HepG2 (cell line): ENCODE data around the gene NECTIN2. TPM values are rescaled to one million over a fixed set of nuclear protein-coding genes. Genes with fewer than 3 reads are reported as not detected.

Experiments
- ARID3A ChIP-seq: IDR thresholded peaks from 2 replicates; pipeline ENCODE4 v1.6.1; 2012; ENCODE audit warnings: low read depth, low read length, improper control_type of control experiment
- DMAP1 ChIP-seq: IDR thresholded peaks from 2 replicates; pipeline ENCODE4 v1.6.1; 2016
- FIP1L1 ChIP-seq: fragments of 200-400 bp; formaldehyde crosslinking; IDR thresholded peaks from 2 replicates; pipeline ENCODE4 v1.6.1; 2018; ENCODE audit warnings: low read depth, mild to moderate bottlenecking, low read length, moderate library complexity, borderline replicate concordance; ENCODE audit not compliant: insufficient read depth
- GTF2F1 ChIP-seq: fragments of 150-350 bp; IDR thresholded peaks from 2 replicates; pipeline ENCODE4 v1.6.1; 2014; ENCODE audit warnings: low read length
- HCFC1 ChIP-seq: fragments of 150-350 bp; IDR thresholded peaks from 2 replicates; pipeline ENCODE4 v1.6.1; 2014; ENCODE audit warnings: low read depth, low read length
- HNF4A ChIP-seq: sonication (generic); formaldehyde crosslinking; IDR thresholded peaks from 2 replicates; pipeline ENCODE4 v1.4.0; 2020; ENCODE audit warnings: missing genetic modification reagents
- KDM5A ChIP-seq: fragments of 200-600 bp; sonication (generic); IDR thresholded peaks from 2 replicates; pipeline ENCODE4 v1.7.0; 2018; ENCODE audit warnings: antibody characterized with exemption, mild to moderate bottlenecking, low read length, borderline replicate concordance
- KLF11 ChIP-seq: IDR thresholded peaks from 2 replicates; pipeline ENCODE4 v1.6.1; 2016; ENCODE audit warnings: missing compliant biosample characterization
- ONECUT2 ChIP-seq: sonication (generic); formaldehyde crosslinking; IDR thresholded peaks from 2 replicates; pipeline ENCODE4 v1.4.0; 2020; ENCODE audit warnings: missing genetic modification reagents
- PRDM10 ChIP-seq: sonication (generic); formaldehyde crosslinking; IDR thresholded peaks from 2 replicates; pipeline ENCODE4 v1.4.0; 2020; ENCODE audit warnings: low read depth, missing genetic modification reagents
- SMAD3 ChIP-seq: sonication (generic); formaldehyde crosslinking; IDR thresholded peaks from 2 replicates; pipeline ENCODE4 v1.4.0; 2020; ENCODE audit warnings: missing genetic modification reagents
- SP140L ChIP-seq: sonication (generic); formaldehyde crosslinking; IDR thresholded peaks from 2 replicates; pipeline ENCODE4 v1.4.0; 2020; ENCODE audit warnings: missing genetic modification reagents, borderline replicate concordance
- SRSF9 ChIP-seq: fragments of 200-400 bp; formaldehyde crosslinking; IDR thresholded peaks from 2 replicates; pipeline ENCODE4 v1.6.1; 2018; ENCODE audit warnings: borderline replicate concordance, mild to moderate bottlenecking, low read depth, low read length; ENCODE audit not compliant: insufficient read depth, poor library complexity, severe bottlenecking
- SSRP1 ChIP-seq: IDR thresholded peaks from 2 replicates; pipeline ENCODE4 v1.6.1; 2016; ENCODE audit warnings: control low read depth
- STAT6 ChIP-seq: sonication (generic); formaldehyde crosslinking; IDR thresholded peaks from 2 replicates; pipeline ENCODE4 v1.4.0; 2020; ENCODE audit warnings: missing genetic modification reagents, mild to moderate bottlenecking, borderline replicate concordance
- ZNF121 ChIP-seq: sonication (generic); formaldehyde crosslinking; IDR thresholded peaks from 2 replicates; pipeline ENCODE4 v1.5.0; 2020; ENCODE audit warnings: mild to moderate bottlenecking, missing genetic modification reagents
- ZNF460 ChIP-seq: sonication (generic); formaldehyde crosslinking; IDR thresholded peaks from 2 replicates; pipeline ENCODE4 v1.5.1; 2020; ENCODE audit warnings: missing genetic modification reagents, mild to moderate bottlenecking, borderline replicate concordance
- ZNF563 ChIP-seq: sonication (generic); formaldehyde crosslinking; IDR thresholded peaks from 2 replicates; pipeline ENCODE4 v1.8.0; 2022; ENCODE audit warnings: mild to moderate bottlenecking, moderate library complexity, missing genetic modification reagents
- ZNF619 ChIP-seq: sonication (generic); formaldehyde crosslinking; IDR thresholded peaks from 2 replicates; pipeline ENCODE4 v1.4.0; 2020; ENCODE audit warnings: mild to moderate bottlenecking, missing genetic modification reagents
- ZNF770 ChIP-seq: sonication (generic); formaldehyde crosslinking; IDR thresholded peaks from 2 replicates; pipeline ENCODE4 v1.5.0; 2020; ENCODE audit warnings: mild to moderate bottlenecking, missing genetic modification reagents
- polyA plus RNA-seq, 8 experiments: library from polyadenylated mRNA; depleted of rRNA in 3 of 8; stranded (reverse) in 7 of 8; unstranded in 1 of 8; fragments of >200 nt; fragmentation: Illumina TruSeq in 4 of 8; extraction: Trizol in 4 of 8; gene quantifications; 2 replicates each; pipeline versions ENCODE4 v1.2.1 to v1.2.3, GENCODE V29; 2011 to 2016; ENCODE audit warnings: low read depth in 4 of 8, missing spikeins in 1 of 8, mixed read lengths in 1 of 8; ENCODE audit not compliant: insufficient read depth in 1 of 8
- total RNA-seq, 5 experiments: library from RNA; depleted of rRNA; stranded (reverse); fragments of >200 nt; fragmentation: Illumina TruSeq; extraction: Trizol; gene quantifications; 2 replicates each; pipeline ENCODE4 v1.2.3, GENCODE V29; 2016; ENCODE audit warnings: low read depth in 1 of 5

Gene NECTIN2
- total and polyA plus RNA-seq, 2 of the 13 experiments (the other 11 are each of a cell fraction or from before 2014, with no cell fraction given) = 75.4 to 114 TPM

- TF ChIP-seq PRDM10 (CRISPR knock-in tag) (no peak), STAT6 (0 out of 2 replicates have a peak, but pooled peaks have one; percentile 10), KDM5A (peak; percentile 55; the same call in 1 of the 2 replicates), HCFC1 (no peak), SP140L (CRISPR knock-in tag) (0 out of 2 replicates have a peak, but pooled peaks have one; percentile 28), ZNF770 (CRISPR knock-in tag) (peak; percentile 99), ZNF121 (CRISPR knock-in tag) (0 out of 2 replicates have a peak, but pooled peaks have one; percentile 11), SRSF9 (no peak), SSRP1 (CRISPR knock-in tag) (peak; percentile 75; the same call in 1 of the 2 replicates), SMAD3 (CRISPR knock-in tag) (no peak; the same call in 1 of the 2 replicates), ZNF563 (CRISPR knock-in tag) (0 out of 2 replicates have a peak, but pooled peaks have one; percentile 50), DMAP1 (CRISPR knock-in tag) (peak; percentile 62; the same call in 1 of the 2 replicates), KLF11 (CRISPR knock-in tag) (no peak), GTF2F1 (no peak), ZNF619 (CRISPR knock-in tag) (0 out of 2 replicates have a peak, but pooled peaks have one; percentile 6), ARID3A (peak; percentile 10; the same call in 1 of the 2 replicates), HNF4A (CRISPR knock-in tag) (peak; percentile 67), FIP1L1 (no peak), ONECUT2 (peak; percentile 88), ZNF460 (CRISPR knock-in tag) (peak; percentile 57; the same call in 1 of the 2 replicates)
These were observed 43.8 kb downstream of the NECTIN2 start (continued) for GRCh38 chr19:44889830-44890365.
